ENCODE results near the gene ADISSP.

DNA sequence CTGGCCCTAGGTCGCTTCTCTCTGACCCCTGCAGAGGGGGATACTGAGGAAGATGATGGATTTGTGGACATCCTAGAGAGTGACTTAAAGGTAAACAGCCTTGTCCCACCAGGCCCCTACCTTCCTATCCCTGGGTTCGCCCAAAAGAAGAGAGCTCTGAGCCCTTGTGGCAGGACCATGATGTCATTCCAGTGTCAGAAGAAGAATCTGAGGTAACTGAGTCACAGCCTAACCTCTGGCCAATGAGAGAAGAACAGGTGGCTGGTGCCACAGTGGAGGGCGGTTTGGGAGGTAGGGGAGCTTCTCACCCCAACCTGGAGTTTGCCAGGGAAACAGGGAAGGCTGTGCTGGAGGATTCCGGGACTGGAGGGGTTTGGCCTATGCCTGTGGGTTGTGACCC is 33.7 kb upstream of the ADISSP start:
- TF ChIP-seq CTCF (IDR thresholded peaks at IDR 0.05; ENCODE audit: low read length): no peak
- no peak for TF ChIP-seq EZH2 (IDR thresholded peaks at IDR 0.05; ENCODE audit: borderline replicate concordance, low read length)

All from OCI-LY1 (cell line).